GM12872 (cell line): ENCODE data around the gene SPDYE1.
A peak's percentile ranks its signal among the peaks of the same experiment; 100 is the strongest.
"Not testable (repeated sequence)": the region's sequence is repeated elsewhere in the genome, so short reads cannot be mapped to it uniquely, and the experiment has no call there.

Experiments used
- CTCF ChIP-seq: IDR thresholded peaks from 3 replicates; pipeline ENCODE4 v1.5.1; 2011; ENCODE audit warnings: low read depth, mild to moderate bottlenecking, low read length, moderate library complexity; ENCODE audit not compliant: insufficient read depth

SPDYE1 gene, protein sequence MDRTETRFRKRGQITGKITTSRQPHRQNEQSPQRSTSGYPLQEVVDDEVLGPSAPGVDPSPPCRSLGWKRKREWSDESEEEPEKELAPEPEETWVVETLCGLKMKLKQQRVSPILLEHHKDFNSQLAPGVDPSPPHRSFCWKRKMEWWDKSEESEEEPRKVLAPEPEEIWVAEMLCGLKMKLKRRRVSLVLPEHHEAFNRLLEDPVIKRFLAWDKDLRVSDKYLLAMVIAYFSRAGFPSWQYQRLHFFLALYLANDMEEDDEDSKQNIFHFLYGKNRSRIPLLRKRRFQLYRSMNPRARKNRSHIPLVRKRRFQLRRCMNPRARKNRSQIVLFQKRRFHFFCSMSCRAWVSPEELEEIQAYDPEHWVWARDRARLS

GRCh38 chr7:43997532-43997931 is at the start of gene SPDYE1:
Gene SPDYE1 (plus strand): TSS chr7:43997897. CDS start chr7:43999950, 2,053 bp downstream.
- not testable (repeated sequence) for TF ChIP-seq CTCF

GRCh38 chr7:43952028-43952427 is 45.7 kb upstream of the SPDYE1 start:
- no peak for TF ChIP-seq CTCF

DNA sequence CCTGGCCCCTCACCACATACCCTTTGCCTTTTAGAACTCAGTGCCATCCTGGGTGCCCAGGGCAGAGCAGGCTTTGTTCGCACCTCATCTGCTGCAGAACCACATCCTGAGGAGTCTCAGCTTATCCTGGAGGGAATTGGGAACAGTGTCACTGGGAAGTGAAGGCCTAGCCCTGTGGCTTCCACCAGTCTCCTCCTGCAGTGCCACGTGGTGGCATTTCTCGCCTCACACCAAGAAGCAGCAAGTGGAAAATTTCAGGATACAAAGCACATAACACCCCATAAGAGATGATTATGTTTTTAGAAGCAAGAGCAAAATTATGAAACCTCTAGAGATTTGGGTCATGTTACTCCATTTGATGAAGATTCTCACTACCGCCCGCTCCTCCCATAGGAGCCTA is 44.6 kb upstream of the SPDYE1 start:
- no peak for TF ChIP-seq CTCF

DNA sequence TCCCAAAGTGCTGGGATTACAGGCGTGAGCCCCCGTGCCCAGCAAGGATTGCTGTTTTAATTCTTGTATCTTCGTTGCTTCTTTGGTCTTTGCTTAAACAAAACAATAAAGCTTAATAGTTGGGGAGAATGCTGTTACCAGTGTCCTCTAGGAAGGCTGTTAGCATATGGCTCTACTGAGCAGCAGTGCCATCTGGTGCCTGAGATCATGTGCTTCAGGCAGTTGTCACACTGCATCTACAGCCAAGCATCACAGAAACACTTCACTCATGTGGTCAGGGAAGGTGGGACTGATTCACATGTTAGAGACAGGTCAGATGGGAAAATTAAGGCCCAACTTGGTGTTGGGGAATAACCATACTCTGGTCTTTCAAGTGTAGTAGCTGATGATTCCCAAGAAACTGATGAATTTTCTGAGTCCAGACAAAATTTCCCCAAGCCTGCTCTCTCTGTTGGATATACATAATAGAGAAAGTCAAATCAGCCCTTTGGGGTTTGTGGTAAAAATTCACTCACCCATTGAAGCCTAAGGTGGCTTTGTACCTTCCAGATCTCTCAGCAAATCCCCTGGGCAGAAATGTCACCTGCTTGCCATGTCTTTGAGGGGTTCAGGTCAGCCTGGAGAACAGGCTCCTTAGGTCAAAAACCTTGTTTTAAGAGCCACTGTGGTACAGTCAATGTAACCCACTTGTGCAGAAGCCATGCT is 43.0 kb upstream of the SPDYE1 start:
- TF ChIP-seq CTCF: peak; percentile 57

DNA sequence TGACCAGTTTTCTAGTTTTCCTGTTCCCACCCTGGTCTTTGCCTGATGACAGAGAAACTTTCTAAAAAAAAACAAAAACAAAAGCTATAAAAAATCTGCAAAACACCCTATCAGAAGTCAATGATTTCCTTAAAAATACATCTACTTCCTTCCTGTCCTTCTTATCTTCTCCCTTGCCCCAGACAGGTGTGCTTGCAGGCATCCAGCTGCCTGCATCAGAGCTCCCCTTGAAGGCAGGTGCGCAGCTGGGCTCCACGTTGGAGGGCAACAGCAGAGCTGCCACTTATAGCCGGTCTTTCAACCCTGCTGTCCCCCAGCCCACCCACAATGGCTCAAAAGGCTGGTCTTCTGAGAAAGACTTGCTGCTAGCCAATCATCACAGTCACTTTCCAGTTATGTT is 41.7 kb upstream of the SPDYE1 start:
- no peak for TF ChIP-seq CTCF

DNA sequence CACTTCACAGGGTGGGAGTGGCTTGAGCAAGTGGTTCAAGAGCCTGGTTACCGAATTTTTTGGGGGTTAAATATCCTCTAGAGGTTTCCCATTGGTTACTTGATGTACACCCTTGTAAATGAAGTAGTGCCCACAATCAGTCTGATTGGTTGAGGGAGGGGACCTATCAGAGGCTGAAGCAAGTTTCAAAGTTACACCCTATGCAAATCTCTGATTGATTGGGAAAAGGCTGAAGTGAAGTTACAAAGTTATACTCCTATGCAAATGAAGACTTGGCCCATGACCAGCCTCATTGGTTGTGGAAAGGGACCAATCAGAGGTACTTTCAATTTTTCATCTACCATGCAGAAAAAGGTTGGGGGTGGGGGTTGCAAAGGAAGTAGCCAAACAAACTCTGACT is 36.8 kb upstream of the SPDYE1 start:
- TF ChIP-seq CTCF: no peak

- TF ChIP-seq CTCF: no peak
Observed at GRCh38 chr7:43977525-43977924, 20.2 kb upstream of the SPDYE1 start.
